NCI-H774 (cell line): ENCODE data around the gene AIF1L.
"Not testable (repeated sequence)": the region's sequence is repeated elsewhere in the genome, so short reads cannot be mapped to it uniquely, and the experiment has no call there.

ENCODE experiments used
- DNase-seq: peaks from one replicate; lab custom pipeline; 2025; lab: John Stamatoyannopoulos, UW

The AIF1L gene

DNA sequence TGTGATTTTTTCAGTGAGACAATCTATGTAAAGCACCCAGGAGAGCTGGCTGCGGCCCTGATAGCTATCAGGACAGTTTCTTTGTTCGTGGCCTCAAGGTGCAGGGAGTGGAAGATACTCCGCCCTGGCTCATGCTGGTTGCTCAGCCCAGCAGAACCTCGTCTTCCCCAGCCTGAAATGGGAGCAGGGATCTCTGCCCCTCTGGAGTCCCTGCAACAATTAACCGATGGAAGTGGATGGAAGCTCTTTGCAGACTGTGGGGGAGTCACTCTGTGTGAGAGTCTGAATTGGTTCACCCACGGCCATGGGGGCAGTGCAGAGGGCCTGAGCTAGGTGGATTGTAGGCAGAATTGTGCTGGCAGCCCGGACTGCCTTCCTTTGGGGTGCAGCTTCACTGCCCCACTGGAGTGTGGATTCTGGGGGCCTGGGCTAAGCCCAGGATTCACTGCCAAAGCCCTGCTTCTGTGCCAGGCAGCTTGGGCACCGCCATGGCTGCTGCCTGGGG lies 2.8 kb downstream of the AIF1L start:
- DNase-seq, result no peak

DNA sequence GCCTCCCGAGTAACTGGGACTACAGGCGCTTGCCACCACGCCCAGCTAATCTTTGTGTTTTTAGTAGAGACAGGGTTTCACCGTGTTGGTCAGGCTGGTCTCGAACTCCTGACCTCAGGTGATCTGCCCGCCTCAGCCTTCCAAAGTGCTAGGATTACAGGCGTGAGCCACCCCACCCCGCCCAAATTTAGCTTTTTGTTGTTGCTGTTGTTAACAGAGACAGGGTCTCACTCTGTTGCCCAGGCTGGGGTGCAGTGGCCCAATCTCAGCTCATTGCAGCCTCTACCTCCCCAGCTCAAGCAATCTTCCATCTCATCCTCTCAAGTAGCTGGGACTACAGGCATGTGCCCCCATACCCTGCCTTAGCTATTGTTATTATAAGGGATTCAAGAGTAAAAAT lies 3.5 kb downstream of the AIF1L start:
- DNase-seq, result not testable (repeated sequence)

DNA sequence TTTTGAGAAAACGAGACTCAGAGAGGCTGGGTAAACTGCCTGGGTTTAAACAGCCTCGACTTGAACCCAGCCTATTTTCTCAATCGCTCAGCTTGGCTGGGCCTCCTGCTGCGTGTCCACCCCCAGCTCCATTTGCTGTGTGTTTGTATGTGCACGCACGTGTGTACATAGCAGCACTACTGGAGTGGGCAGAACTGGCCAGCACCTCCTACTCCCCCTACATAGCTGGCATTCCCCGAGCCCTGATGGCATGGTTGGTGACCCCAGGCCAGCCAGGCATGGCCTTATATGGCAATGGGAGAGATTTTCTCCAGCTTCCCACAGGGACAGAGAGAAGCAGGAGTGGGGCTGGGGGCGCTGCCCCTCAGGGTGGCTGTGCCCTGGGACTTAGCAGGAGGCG lies 4.1 kb downstream of the AIF1L start:
- no peak for DNase-seq

DNA sequence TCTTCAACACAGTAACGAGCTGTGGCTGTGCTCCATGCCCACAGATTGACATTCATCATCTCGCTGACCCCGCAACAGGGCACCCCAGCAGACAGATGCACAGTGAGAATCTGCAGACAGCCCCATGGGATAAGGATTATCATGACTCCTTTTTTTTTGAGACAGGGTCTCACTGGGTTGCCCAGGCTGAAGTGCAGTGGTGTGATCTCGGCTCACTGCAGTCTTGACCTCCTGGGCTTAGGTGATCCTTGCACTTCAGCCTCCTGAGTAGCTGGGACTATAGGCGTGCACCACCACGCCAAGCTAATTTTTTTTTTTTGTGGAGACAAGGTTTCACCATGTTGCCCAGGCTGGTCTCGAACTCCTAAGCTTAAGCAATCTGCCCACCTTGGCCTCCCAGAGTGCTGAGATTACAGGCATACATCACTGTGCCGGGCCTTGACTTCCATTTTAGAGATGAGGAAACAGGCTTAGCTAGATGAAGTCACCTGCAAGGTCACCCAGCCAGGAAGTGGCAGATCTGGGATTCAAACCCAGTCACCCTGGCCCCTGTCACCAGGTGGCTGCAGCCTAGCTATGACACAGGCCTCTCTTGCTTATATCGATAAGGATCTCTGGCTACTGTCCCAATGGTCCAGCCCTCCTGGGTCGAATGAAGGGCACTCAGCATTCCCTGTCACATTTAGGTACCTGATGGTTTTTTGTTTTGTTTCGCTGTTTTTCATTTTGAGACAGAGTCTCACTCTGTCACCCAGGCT lies 5.1 kb downstream of the AIF1L start:
- no peak for DNase-seq

DNA sequence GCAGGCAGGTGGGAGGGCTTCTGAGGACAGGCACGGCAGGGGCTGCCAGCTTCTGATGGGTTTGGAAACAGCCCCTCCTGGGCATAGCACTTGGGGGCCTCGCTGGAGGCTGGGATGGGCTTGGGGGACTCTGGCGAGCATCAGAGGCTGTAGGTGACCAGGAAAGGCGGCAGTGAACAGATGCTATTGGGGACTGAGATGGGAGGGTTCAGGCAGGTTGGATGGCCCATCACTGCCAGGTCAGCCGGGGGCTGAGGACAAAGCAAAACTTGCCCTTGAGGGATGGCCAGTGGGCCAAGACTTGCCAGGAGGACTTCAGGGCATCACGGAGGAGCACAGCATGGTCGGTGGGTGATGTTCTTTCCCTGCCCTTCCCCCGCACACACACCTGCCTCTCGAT lies 6.7 kb downstream of the AIF1L start:
- DNase-seq, result no peak

DNA sequence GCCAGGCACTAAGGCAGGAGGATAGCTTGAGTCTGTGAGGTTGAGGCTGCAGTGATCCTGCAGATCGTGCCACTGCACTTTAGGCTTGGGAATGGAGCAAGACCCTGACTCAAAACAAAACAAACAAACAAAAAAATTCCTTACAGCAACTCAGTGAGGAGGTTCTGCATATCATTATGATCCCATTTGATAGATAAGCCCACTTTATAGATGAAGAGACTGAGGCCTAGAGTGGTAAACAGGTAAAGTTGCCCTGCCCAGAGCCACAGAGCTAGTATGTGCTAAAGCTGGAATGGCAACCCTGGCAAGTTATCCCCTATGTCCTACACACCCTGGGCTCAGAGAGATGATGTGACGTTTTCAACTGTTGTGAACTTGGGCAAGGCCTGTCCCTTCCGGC lies 7.2 kb downstream of the AIF1L start:
- no peak for DNase-seq

DNA sequence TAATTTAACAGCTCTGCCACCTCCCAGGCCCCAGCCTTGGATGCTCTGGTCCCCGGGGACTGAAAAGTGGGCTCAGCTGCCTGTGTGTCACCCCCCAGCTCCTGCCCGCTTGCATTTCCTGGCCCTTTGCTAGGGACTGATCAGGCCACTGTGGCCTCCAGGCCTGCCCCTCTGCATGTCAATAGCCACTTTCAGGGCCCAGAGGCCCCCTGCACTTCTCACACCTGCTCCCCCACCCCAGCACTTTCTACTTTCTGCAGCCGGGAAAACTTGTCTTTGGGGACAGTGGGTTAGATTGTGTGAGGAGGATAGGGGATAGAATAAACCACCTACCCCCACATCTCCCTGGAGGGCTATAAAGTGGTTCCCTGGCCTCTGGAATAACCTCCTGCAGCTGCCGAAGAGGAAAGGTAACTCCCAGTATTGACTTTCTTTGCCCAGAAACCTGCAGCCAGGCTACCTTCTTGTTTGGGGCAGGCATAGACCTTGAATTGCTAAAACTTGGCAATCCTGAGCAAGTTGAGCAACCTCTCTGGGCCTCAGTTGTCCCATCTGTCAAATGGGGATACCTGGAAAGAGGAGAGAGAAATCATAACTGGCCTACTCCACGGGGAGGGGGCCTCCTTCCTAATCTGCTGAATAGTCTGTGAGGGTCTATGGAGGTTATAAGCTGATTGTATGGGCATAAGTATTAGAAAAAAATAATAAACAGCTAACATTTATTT lies 7.8 kb downstream of the AIF1L start:
- DNase-seq, result no peak

DNA sequence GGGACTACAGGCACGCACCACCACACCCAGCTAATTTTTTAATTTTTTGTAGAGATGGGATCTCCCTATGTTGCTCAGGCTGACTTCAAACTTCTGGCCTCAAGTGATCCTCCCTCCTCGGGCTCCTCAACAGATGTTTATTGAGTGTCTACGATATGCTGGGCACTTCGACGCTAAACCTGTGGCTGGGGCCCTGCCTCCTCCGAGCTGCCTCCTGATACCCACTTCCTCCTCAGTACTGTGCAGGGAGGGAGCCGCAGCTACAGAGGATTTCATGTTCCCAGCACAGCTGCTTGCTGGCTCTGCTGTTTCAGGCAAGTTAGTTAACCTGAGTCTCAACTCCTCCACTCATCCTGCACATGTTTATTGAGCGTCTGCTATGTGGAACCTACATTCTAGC lies 9.6 kb downstream of the AIF1L start:
- DNase-seq, result no peak

DNA sequence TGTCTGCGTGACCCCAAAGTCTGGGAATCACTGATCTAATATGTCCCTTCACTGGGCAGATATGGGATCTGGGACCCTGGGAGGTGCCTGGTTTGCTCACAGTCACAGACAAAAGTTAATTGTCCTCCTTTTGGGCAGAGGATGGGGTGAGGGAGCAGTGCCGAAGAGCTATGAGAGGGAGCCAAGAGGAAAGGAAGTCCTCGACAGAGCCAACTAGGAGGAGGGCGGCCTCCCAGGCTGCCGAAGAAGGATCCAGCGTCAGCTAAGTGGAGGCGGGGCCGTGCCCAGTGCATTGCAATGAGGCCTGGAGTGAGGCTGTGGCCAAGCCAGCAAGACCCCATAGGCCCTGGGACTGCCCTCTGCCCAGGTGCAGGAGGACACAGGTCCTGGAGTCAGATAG lies 11.4 kb downstream of the AIF1L start:
- DNase-seq, result no peak

DNA sequence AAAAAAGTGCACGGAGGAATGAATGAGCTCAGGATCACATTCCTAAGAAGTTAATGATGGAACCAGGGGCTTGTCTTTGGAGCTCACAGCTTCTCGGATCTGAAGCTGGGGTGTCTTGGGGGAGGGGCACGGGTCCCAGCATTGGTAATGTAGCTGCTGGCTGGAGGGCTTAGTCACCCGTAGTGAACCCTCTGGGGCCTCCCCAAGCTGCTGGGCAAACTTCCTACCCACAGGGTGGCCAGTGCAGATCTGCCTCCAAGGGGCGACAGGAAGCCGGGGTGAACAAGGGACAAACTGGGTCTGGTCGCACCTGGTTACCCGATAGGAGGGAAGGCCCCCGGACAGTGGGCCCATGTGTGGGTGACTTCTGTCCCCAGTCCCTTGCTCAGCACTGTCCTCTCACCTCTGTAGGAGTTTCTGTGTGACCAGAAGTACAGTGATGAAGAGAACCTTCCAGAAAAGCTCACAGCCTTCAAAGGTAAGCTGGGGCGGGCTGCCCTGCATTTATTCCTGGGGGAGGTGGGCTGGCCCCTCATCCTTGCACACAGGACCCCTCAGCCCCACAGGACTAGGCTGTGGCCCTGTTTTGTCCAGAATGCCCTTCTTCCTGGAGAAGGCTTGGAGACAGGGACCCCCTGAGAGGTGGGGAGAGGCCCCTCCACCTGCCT lies 15.0 kb downstream of the AIF1L start:
- DNase-seq, result no peak

DNA sequence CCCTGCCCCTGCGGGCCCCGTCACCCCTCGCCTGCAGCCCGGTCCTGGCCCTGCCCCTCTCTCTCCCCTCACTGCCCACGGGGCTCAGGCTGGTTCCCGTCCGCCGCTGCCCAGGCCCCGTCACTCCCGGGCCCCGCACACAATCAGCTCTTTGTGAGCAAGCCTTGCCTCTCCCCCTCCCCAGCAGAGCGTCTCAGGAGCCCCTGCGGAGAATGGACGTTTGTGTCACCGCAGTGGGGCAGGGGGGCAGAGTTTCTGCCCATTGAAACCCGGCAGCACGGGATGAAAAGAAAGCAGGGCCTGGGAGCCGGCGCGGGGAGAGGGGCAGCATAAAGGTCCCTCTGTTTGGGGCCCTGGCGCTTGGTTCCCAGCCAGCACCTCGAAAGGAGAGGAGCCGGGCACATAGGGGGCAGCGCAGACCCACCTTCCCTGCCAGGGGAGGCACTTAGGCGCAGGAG lies 15.6 kb downstream of the AIF1L start:
- no peak for DNase-seq

DNA sequence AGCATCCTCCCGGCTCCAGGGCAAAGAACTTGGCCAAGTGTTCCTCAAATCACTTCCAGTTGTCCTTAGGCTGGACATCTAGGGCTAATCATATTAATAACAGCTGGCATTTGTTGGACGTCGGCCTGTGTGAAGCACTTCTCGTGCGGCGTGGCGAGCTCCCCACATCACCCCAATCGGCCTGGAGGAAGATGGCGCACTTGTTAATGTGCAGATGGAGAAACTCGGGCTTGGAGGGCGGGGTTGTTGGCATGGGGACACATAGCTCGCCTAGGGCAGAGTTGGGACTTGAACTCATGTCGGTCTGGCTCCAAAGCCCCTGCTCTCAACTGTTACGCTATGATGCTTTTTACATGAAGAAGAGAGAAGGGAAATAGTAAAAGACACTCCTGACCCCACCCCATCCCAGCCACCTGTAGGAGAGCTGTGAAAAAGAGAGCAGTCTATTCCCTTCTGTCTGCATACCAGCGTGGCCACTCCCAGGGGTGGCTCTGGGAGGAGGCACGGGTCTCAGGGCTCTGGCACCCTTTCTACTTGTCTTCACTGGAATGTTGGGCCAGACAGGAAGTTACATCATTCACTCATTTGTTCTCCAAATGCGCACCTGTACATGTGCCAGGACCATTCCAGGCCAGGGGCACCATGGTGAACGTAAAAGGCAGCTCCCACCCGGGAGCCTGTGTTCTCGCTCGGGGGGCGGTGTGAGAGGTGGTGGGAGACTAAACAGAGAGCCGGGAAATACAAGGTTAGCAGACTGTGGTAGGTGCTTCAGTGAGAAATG lies 16.2 kb downstream of the AIF1L start:
- no peak for DNase-seq

DNA sequence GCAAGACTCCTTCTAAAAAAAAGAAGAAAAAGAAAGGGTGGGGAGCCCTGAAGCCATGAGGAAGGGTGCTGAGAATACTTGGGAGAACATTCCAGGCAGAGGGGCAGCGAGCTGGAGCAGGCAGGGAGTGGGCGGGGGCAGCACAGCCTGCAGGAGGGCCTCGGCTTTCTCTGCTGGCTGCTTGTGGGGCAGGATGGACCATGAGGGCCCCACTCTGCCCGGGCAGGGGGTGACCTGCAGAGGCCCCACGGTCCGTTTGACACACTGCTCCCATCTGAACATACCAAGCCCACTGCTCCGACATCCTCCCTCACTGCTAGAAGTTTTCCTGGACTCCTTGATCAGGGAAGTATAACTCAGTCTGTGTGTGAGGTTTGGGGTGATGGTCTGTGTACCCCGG lies 17.3 kb downstream of the AIF1L start:
- no peak for DNase-seq

DNA sequence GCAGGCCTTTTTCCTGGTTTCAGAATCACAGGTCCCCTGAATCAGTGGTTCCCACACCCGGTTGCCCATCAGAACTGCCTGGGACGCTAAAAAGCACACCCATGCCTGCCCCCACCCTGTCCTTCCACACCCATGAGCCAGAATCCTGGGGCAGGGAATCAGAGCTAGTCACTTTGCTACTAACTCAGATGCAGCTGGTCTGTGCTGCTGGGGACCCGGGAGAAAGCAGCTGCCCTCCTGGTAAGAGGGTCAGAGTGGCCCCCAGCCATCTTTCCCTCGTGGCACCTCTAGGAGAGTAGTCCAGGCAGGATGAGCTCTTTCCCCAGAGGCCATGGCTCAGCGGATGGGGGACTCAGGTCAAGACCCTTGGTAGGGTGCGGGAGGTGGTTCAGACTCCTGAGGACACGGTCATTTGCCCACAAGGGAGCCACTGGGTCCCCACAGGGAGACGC lies 17.8 kb downstream of the AIF1L start:
- DNase-seq, result no peak

DNA sequence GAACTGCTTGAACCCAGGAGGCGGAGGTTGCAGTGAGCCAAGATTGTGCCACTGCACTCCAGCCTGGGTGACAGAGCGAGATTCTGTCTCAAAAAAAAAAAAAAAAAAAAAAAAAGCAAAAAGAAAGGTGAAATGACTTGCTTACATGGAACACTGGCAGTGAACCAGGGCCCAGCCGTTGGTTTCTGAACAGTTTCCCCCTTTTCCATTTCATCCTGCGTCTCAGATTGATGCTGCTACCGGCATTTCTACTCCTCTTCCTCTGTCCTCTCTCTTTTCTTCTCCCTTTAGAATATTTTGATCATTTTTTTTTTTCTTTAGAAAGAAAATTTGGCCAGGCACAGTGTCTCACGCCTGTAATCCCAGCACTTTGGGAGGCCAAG lies 19.0 kb downstream of the AIF1L start:
- not testable (repeated sequence) for DNase-seq

DNA sequence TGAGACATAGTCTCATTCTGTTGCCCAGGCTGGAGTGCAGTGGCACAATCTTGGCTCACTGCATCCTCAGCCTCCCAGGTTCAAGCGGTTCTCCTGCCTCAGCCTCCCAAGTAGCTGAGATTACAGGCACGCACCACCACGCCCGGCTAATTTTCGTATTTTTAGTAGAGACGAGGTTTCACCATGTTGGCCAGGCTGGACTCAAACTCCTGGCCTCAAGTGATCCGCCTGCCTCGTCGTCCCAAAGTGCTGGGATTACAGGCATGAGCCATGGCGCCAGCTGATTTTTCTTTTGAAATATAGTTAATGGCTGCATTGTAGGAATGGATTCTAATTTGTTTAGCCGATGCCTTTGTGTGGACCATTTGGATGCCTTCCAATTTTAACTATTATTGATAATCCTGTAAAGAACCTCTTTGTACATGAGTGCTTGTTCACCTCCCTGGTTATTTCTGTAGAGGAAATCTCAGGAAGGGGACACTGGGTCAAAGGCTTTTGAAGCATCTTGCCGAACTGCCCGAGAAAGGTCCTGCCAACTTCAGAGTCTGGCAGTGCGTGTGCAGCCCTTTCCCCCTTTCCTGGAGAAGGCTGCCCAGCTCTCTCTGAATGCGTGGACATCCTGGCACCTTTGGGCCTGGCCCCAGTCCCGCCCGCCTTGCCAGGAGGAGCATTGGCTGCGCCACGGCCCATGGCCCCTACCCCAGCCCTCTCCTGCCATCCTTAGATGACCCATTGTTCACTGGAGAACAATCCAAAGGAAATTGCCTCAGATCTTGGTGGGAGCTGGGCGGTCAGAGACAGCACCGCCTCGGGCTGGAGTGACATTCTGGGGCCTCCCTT lies 20.2 kb downstream of the AIF1L start:
- DNase-seq, result no peak

DNA sequence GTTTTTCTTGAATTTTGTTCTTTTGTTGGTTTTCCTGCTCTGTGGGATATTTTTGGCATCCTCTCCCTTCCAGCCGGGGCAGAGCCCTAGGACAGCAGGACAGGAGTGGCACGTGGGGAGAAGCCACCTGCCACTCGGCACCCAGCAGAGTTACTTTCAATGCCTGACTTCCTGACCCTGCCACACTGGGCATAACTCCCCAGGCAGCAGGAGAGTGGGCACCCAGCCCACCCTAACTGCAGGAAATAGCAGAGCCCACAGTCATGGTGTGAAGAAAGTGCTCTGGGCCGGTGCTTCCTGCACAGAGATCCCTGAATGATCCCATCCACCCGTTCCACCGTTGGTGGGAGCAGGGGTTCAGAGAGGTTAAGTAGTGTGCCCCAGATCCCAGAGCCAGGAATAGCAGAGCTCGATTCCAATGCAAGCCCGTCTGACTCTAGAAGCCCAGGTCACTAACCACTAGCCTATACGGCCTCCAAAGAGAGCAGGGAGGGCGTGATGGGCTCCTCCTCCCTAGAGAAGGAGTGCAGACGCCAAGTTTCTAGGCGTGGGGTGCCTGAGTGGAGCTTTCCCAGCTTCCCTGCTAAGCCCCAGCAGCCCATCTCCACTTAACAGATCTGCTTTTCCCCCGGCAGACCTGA lies 20.9 kb downstream of the AIF1L start:
- no peak for DNase-seq

DNA sequence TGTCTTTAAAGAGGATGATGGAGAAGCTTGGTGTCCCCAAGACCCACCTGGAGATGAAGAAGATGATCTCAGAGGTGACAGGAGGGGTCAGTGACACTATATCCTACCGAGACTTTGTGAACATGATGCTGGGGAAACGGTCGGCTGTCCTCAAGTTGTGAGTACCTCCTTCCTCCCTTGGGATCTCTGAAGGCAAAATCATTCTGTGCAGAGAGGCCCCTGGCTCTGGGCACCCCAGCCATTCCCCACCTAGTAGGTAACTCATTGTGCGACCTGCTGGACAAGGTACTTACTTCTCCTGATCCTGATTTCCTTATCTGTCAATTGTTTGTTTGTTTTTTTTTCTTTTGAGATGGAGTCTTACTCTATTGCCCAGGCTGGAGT lies 21.4 kb downstream of the AIF1L start:
- no peak for DNase-seq

DNA sequence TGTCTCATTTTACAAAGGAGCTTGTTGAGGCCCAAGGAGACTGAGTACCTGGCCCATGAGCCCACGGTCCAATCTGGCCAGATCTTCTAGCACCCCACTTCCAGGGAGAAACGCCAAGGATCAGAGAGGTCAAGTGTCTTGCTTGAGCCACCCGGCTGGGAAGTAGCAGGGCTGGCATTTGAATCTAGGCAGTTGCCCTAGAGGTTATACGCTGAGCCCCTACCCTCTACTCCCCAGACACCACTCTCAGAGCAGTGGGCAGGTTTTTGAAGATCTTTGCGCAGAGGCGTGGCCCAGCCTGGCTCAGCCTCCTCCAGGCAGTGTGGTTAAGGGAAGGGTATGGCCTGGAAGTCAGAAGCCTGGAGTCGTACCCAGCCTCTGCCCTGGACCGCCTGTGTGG lies 23.3 kb downstream of the AIF1L start:
- DNase-seq, result no peak

DNA sequence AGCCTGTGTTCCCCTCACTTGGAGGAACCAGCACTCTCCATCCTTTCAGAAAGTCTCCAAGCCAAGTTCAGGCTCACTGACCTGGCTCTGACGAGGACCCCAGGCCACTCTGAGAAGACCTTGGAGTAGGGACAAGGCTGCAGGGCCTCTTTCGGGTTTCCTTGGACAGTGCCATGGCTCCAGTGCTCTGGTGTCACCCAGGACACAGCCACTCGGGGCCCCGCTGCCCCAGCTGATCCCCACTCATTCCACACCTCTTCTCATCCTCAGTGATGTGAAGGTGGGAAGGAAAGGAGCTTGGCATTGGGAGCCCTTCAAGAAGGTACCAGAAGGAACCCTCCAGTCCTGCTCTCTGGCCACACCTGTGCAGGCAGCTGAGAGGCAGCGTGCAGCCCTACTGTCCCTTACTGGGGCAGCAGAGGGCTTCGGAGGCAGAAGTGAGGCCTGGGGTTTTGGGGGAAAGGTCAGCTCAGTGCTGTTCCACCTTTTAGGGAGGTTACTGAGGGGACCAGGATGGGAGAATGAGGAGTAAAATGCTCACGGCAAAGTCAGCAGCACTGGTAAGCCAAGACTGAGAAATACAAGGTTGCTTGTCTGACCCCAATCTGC lies 24.4 kb downstream of the AIF1L start:
- DNase-seq, result no peak
